GM18909 (cell line): ENCODE results near the gene RMI2.

ENCODE experiments used
- ATAC-seq: cut with Tn5 transposase; IDR thresholded peaks from one replicate; pipeline ENCODE4 v1.9.1; 2021; ENCODE audit warnings: mild to moderate bottlenecking; ENCODE audit not compliant: unreplicated experiment, poor library complexity

Gene RMI2

GRCh38 chr16:11379420-11379819 lies 34.2 kb downstream of the RMI2 start:
- ATAC-seq = no peak

DNA sequence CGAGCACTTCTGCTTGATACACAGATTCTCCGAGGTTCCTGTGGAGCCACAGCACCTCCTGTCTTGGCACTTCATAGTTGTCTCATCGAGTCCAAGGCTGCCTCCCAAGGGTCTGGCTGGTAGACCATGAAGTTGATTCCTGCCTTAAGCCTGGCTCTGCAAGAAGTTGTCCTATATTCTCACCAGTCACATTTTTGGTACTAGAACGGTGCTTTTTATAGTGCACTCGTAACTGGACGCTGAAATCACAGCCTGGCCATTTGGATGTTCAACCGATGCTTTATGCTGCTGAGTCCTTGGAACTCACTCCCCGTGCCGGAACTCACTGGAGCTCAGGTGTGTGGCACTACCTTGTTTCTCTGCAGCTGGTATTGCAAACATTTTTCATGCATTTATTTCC lies 35.6 kb downstream of the RMI2 start:
- no peak for ATAC-seq

DNA sequence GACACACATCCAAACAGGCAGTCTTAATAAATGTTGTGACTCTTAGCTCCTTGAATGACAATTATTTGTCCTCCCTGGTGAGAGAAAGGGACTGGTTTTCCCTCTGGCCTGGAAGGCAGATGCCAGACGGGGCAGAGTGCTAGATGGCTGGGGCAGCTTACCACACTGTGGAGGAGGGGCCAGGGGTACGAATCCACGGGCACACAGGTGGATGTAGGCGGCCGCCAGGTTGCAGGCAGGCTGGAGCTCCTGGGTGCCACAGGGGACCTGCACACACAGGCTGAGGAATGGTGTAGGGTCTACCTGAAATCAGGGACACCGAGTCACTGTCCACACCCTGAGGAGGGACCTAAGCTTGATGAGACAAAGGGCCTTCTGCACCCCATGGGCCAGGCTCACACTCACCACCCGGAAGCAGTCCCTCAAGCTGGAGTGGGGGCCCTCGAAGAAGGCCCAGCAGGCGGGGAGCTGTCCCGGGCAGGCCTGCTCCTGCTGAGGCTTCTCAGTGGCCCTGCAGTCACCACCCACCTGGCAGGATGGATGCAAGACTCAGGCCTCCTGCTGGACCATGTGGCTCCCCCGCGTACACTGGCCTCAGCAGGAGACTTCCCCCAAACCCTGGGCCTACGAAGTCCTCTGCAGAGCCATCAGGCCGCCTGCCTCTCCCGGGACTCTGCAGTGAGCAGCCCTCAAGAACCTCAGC lies 38.4 kb downstream of the RMI2 start:
- ATAC-seq = no peak

GRCh38 chr16:11384184-11384955 lies 39.1 kb downstream of the RMI2 start:
- no peak for ATAC-seq

DNA sequence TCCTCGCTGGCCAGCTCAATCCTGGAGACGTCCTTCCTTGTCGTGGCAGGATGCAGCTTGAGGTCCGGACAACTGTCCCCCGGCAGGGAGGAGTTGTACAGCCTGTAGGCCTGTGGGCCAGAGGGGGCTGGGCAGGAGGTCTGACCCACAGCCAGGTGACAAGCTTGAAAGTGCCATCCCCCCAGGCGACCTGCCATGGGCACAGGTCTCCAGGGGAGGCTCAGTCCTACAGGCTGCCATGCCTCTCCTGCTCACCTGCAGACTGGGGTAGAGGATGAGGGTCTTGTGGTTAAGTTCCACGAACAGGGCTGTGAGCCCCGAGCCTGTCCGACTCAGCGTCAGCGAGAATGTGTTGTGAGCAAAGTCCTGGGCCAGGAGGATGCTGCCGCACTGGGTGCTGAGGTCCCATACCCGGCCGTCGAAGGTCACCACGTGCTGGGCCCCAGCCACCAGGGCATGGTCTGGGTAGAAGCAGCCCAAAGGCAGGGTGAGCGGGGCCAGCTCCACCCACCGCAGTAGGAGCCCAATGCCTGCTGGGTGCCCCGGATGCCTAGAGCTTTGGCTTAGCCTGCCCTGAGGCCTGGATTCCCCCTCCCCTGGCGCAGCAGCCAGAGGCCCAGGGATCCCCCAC lies 39.8 kb downstream of the RMI2 start:
- ATAC-seq = no peak

- ATAC-seq = no peak
Observed at GRCh38 chr16:11386054-11386680, 40.9 kb downstream of the RMI2 start.

DNA sequence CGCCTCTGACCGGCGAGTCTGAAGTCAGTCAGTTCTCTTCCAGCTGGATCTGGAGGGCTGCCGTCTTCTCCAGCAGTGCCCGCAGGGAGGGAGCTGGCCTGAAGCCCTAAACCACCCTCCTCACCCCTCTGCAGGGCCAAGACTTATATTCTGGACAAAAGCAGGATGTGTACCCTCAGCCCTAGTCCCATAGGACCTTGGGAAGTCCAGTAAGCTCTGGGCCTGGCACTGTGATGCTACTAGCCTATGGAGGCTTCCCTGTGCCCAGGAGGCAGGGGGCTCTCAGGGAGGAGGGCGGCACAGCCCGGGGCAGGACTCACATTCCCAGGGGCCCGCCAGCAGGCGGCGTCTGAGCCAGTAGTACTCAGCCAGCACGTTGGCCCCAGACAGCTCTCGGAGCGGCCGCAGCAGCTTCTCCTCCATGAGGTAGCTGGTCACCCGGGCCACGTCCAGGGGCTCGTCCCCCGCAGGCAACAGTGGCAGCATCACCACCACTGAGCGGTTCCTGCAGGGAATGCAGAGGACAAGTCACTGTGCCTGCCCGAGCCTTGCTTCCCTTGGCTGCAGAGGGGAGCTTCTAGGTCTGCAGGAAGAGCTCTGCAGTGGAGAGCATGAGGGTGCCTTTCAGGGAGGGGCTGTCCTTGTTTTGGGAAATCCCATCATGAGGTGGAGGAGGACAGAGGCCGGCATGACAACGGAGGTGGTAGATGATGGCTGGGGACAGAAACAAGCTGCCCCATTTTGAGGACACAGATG lies 41.7 kb downstream of the RMI2 start:
- ATAC-seq = no peak

DNA sequence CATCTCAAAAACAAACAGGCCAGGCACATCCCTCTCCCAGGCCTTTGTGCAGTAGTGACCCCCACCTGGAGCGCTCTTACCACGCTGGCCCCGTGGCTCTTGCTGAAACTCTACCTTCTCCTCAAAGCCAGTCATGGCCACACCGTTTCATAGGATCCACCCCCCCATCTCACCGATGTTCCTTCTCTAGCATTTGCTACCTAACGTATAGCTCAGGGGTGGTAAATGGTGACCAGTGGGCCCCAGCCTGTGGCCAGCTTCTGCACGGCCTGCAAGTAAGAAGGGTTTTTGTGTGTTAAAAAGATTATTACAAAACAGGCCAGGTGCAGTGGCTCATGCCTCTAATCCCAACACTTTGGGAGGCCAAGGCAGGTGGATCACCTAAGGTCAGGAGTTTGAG lies 43.8 kb downstream of the RMI2 start:
- ATAC-seq = no peak

DNA sequence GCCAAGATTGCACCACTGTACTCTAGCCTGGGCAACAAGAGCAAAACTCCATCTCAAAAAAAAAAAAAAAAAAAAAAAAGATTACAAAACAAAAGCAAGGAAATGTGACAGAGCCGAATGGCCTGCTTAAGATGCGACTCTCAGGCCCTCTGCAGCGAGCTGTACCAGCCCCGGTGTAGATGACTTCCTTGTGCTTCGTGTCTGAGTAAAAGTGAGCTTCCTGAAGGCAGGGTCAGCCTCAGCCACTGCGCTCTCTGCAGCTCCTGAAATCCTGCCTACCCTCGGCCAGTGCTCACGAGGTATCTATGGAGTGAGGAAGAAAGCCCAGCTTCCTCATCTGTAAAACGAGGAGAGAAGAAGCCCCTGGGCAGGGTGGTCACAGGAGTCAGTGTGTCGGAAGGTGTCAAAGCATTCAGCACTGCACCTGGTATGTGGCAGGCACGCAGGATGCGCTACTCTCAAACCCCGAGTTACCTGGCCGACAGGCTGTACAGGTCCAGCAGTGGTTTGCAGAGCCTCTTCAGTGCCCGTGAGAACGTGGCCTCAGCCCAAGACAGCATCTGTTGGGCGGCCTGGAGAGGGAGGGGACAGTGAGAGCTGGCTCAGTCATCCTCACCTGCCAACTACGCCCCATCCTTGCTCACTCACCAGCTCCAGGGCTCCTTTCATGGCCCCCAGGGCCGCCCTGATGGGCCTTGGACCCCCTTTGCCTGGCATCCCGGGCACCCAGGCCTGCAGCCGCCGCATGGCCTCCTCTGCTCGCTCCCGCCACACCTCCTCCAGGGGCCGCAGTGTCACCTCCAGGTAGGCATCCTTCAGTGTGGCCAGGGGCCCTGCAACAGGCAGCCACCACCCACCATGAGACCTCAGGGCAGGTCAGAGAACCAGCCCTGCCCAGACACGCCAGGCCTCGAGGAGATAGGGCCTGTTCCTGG lies 44.6 kb downstream of the RMI2 start:
- ATAC-seq = no peak

DNA sequence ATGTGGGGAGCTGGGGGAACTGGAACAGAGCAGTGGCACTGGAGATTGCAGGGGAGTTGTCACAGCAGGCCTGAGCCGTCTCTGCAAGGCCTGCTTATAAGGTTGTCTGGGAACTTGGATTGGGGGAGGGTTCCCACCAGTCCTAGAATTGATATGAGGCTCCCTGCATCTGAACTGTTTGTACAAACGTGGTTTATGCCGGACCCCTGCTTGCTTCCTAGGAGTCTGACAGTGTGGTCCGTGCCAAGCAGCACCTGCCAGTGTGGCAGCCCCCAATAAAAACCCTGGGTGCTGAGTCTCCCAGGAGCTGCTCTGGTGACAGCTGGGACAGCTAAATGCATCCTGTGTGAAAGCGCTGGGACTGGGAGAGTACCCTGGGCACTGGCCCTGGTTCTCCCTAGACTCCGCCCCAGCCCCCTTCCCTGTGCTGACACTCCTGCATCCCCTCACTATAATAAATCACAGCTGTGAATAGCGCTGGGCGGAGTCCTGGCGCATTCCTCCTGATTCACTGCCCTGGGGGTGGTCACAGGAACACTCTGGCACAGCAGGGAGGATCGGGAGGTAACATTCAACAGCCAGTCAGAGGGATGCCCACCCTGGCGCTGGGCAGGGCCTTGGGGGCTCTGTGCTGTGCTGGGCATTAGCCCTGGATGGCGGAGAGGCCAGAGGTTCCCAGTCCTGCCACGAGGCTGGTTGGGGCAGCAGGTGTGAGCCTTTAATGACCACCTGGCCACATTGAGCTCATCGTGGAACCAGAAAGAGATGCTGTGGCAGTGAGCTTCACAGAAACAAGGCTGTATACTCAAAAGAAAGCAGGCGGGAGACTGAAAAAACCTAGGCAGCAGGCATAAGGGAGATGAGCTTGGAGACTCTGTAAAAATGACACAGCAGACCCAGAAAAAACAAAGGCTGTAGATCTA lies 45.6 kb downstream of the RMI2 start:
- ATAC-seq = no peak

GRCh38 chr16:11391576-11391975 lies 46.3 kb downstream of the RMI2 start:
- no peak for ATAC-seq

- no peak for ATAC-seq
Observed at GRCh38 chr16:11392041-11392581, 46.9 kb downstream of the RMI2 start.

GRCh38 chr16:11393366-11393765 lies 48.1 kb downstream of the RMI2 start:
- ATAC-seq = no peak

GRCh38 chr16:11393861-11394592 lies 48.8 kb downstream of the RMI2 start:
- no peak for ATAC-seq

GRCh38 chr16:11394593-11394960 lies 49.3 kb downstream of the RMI2 start:
- ATAC-seq = no peak

DNA sequence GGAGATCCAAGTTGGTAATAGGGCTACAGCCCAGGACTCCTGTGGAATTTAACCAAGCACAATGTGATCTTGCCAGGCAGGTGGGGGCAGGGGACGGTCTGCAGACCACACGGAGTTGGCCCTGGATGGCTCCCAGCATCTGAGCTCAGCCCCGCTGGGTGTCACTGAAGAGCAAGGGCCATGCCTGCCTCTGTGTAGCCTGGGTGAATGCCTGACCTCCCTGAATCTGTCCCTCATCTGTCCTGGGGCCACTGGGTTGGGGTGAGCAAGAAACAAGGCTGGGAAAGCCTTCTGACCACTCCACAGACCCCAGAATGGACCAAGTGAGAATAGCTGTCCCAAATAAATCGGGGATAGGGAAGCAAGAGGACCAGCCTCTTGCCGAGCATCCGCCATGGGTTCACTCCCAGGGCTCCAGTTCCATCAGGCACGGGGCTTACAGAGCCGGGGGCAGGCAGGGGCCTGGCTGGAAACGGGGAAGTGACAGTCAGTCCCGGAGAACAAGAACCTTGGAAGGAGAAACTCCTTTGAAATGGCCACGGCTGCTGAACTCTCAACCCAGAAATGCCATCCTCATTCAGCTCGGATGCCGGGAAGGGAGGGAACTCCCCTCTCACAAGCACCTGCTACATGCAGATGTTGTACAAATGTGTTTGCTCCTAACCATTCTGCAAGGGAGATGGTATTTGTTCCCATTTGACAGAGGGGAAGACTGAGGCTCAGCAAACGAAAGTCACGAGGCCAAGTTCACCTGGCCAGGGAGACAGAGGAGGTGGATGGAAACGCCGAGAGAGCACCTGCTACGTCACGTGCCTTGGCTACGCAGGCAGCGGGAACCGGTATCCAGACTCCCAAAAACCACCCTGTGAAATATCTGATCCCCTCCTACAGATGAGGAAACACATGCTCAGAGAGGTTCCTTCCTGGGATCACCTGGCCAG lies 50.0 kb downstream of the RMI2 start:
- no peak for ATAC-seq

DNA sequence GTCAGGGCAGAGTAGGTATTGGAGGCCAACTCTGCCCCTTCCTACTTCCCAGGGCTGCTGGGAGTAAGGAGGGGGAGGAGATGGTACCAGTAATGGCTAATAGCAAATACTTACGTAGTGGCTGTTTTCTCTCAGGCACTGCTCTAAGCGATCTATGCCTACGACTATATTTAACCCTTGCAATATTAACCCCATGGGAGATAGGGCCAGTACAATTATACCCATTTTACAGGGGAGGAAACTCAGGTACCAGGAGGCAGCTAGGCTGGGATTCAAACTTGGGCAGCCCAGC lies 50.6 kb downstream of the RMI2 start:
- ATAC-seq = no peak
